GM13976 (cell line): ENCODE measurements around the gene TPK1.

Source experiments
- DNase-seq: peaks from one replicate; pipeline ENCODE4 v3.0.0; 2012; ENCODE audit warnings: low spot score
- CTCF ChIP-seq: IDR thresholded peaks from 2 replicates; pipeline ENCODE4 v1.5.1; 2012; ENCODE audit warnings: borderline replicate concordance, mild to moderate bottlenecking; ENCODE audit not compliant: insufficient read depth; ENCODE audit errors: extremely low read depth, missing control alignments, control extremely low read depth
- in situ Hi-C: fragments of 300-500 bp; cut with MboI; formaldehyde crosslinking; loops from one replicate; pipeline ENCODE4 v1.12.0; 2022; ENCODE audit warnings: low sequenced_read_pairs, mixed read lengths, inconsistent platforms; ENCODE audit not compliant: unreplicated experiment

The TPK1 gene

GRCh38 chr7:144835652-144836544, at the start of gene TPK1:
Gene TPK1 (minus strand): TSS chr7:144836053. CDS start chr7:144835602, 451 bp downstream.
- peak; percentile 96 for DNase-seq
- in situ Hi-C loops = no loop called here
- no peak for TF ChIP-seq CTCF

GRCh38 chr7:144885478-144885877, 49.6 kb upstream of the TPK1 start:
- TF ChIP-seq CTCF = no peak
- in situ Hi-C loops = no loop called here
- DNase-seq = no peak

GRCh38 chr7:144884896-144885295, 49.0 kb upstream of the TPK1 start:
- in situ Hi-C loops = no loop called here
- TF ChIP-seq CTCF = no peak
- DNase-seq = no peak

GRCh38 chr7:144873316-144873845, 37.5 kb upstream of the TPK1 start:
- TF ChIP-seq CTCF = no peak
- DNase-seq = no peak
- in situ Hi-C loops = no loop called here

- TF ChIP-seq CTCF = no peak
- DNase-seq = no peak
- in situ Hi-C loops = no loop called here
These were observed 33.2 kb upstream of the TPK1 start for GRCh38 chr7:144869082-144869481.

GRCh38 chr7:144866189-144866588, 30.3 kb upstream of the TPK1 start:
- DNase-seq = no peak
- in situ Hi-C loops = no loop called here
- no peak for TF ChIP-seq CTCF
